Skeletal muscle satellite cell (primary cell): ENCODE measurements around the gene BBS9.

Experiments
- H3K27me3 ChIP-seq: 2 replicates; pipeline ENCODE4 v1.7.0; 2013; ENCODE audit warnings: low read length; ENCODE audit not compliant: control insufficient read depth, insufficient read depth
- H3K36me3 ChIP-seq: 2 replicates; pipeline ENCODE4 v1.7.0; 2013; ENCODE audit warnings: mild to moderate bottlenecking, control low read depth, low read length; ENCODE audit not compliant: insufficient read depth
- H3K4me1 ChIP-seq: 2 replicates; pipeline ENCODE4 v1.7.0; 2013; ENCODE audit warnings: low read length; ENCODE audit not compliant: control insufficient read depth, insufficient read depth
- H3K4me2 ChIP-seq: 2 replicates; pipeline ENCODE4 v1.7.0; 2013; ENCODE audit warnings: mild to moderate bottlenecking, low read length
- H3K4me3 ChIP-seq: 2 replicates; pipeline ENCODE4 v1.7.0; 2013; ENCODE audit warnings: low read length
- H3K9ac ChIP-seq: 2 replicates; pipeline ENCODE4 v1.7.0; 2013; ENCODE audit warnings: mild to moderate bottlenecking, low read depth, low read length, moderate library complexity
- H3K9me3 ChIP-seq: replicated peaks from 2 replicates; pipeline ENCODE4 v1.7.0; 2013; ENCODE audit warnings: mild to moderate bottlenecking, control low read depth, low read length

Gene BBS9

DNA sequence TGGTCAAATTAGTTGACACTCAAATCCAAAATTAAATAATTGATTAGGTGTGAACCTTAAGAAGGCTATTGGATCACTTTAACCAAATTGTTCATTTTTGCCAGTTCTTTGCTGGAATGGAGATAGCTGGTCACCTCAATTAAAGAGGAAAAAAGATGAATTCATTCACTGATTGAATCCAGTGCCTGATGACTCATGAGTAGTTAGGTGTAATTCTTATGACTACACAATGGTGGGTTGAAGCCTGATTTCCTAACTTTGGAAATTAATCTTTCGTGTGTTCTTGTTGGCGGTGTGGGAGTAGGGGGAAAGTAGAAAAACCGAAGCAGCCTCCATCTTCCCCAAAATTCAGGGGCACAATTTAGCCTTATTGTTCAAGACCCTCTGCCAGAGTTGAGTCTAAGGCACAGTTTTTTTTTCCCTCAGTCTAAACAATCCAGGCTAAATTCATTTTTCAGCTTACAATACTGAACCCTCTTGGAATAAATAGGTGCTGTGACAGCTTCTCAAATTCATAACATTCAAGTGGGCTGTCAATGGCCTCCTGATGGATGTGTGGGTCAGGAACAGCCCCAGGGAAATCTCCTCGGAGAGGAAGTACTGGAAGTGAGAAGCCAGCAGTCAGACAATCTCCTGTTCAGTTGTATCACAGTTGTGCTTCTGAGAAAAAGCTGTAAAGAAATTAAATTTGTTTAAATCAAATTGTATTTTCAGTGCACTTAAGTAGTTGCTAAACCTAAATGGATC is 356.6 kb downstream of the BBS9 start:
- Histone ChIP-seq H3K4me3 (no peak overlapping the region), H3K4me2 (no peak overlapping the region), H3K36me3 (no peaks in the 10 kb centered on the region), H3K27me3 (no peaks in the 10 kb centered on the region), H3K4me1 (no peaks in the 10 kb centered on the region), H3K9ac (no peak overlapping the region), H3K9me3 (no peaks in the 10 kb centered on the region)

DNA sequence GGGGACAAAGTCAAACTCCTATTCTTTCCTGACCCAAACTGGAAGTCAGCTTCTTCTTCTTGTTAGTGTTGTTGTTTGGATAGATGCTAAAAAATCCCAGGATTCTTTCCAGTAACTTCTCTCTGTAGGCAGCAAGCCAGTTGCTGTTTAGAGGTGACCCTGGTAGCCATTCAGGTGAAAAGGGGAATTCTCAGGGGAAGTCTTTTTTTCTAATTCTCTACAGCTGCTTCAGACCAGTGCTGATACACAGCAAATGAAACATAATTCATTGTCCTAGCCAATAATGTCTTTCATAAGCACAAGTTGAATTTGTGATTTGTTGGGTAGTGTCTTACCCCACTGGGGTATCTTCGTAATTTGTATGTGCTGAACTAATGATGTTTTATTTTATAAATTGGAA is 357.3 kb downstream of the BBS9 start:
- Histone ChIP-seq H3K4me2 (no peak overlapping the region), H3K4me1 (no peaks in the 10 kb centered on the region), H3K27me3 (no peaks in the 10 kb centered on the region), H3K36me3 (no peaks in the 10 kb centered on the region), H3K9ac (no peak overlapping the region), H3K9me3 (no peaks in the 10 kb centered on the region), H3K4me3 (no peak overlapping the region)

DNA sequence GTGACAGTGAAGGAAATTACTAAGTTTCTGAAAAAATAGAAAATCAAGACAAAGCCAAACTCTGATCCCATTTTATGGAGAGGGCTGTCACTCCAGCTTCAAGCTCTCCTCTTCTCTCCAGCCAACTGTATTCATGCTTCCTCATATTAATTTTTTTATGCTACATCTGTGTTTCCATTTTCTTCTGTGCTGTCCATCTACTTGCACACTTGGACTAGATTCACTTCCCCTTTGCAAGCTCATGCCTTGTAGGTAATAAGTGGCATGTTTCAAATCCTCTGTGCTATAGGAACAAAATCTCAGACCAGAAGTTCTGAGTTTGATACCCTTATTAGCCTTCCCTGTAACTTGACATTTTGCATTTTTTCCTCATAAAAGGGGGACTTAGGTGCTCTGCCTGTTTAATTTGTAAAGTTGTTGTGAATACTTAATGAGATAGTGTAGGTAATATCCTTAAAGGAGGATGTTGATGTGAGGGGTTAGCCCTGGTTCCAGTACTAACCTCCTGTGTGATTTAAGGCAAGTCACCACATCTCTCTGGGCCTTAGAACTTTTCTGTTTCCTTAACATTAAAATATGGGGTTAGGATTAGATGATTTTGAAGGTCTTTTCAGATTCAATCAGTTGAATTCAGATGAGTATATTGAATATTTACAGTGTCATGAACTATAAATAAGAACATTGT is 358.8 kb downstream of the BBS9 start:
- H3K4me3 ChIP-seq: no peak overlapping the region
- H3K4me1 ChIP-seq: no peaks in the 10 kb centered on the region
- H3K9ac ChIP-seq: no peak overlapping the region
- H3K36me3 ChIP-seq: no peaks in the 10 kb centered on the region
- no peaks in the 10 kb centered on the region for H3K27me3 ChIP-seq
- H3K4me2 ChIP-seq: no peak overlapping the region
- H3K9me3 ChIP-seq: no peaks in the 10 kb centered on the region

DNA sequence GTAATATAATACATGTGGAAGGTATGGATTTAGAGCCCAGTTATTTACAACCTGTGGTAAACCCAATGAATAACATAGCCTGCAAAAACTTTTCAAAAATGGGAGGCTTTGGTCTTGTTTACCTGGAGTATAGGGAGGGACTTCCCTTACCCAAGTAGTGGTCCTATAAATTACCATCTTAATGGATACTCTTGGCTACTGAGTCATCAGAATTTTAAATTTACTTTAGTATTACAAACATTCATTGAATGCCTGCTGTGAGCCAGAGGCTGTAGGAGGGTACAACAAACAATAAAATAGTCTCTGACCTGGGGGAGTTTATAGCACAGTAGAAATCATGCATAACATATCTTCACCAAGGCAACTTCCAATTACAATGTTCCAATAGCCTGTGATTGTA is 365.1 kb downstream of the BBS9 start:
- Histone ChIP-seq H3K4me1 (peaks cover 34% of the 10 kb centered on the region), H3K27me3 (no peaks in the 10 kb centered on the region), H3K9me3 (no peaks in the 10 kb centered on the region), H3K9ac (peak overlapping the region; percentile 49), H3K4me3 (no peak overlapping the region), H3K4me2 (peak overlapping the region; percentile 58), H3K36me3 (no peaks in the 10 kb centered on the region)

DNA sequence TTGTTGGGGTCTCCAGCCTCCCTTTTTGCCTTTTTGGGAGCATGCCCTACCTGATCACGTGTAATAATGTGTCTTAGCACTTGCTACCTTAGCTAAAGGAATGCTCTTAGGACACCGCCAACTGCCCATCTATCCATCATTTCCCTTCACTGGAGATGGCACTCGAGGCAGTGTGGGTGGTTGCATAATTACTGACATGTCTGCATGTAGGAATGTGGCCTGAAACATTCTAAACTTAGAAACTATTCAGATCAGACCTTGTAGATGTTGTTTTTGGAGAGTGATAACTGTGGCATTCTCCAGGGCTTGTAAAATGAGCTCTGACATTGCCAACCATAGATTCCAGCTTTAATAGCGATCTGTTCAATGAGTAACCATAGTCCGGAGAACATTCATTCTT is 365.8 kb downstream of the BBS9 start:
- H3K9me3 ChIP-seq: no peaks in the 10 kb centered on the region
- no peaks in the 10 kb centered on the region for H3K27me3 ChIP-seq
- peak overlapping the region; percentile 31 for H3K4me3 ChIP-seq
- H3K9ac ChIP-seq: peak overlapping the region; percentile 49
- peak overlapping the region; percentile 58 for H3K4me2 ChIP-seq
- no peaks in the 10 kb centered on the region for H3K36me3 ChIP-seq
- peaks cover 35% of the 10 kb centered on the region for H3K4me1 ChIP-seq

DNA sequence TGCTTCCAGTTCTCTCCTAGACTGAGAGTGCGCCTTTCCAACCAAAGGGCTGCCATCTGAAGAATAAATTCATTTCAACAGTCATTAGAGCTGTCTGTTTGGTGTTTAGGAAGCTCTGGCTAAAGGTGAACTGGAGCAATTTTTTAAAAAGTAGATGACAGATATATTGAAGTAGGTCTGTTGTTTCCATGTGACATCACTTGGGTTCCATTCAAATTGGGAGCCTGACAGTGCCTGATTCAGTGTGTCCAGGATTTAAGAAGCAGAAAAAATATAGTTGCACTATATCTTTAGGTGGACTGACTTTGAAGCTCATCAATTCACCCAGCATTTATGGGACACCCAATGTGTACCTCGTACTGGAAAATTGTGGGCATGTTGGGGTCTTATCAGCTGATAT is 367.7 kb downstream of the BBS9 start:
- Histone ChIP-seq H3K4me1 (peaks cover 43% of the 10 kb centered on the region), H3K27me3 (no peaks in the 10 kb centered on the region), H3K36me3 (no peaks in the 10 kb centered on the region), H3K9me3 (no peaks in the 10 kb centered on the region), H3K4me2 (no peak overlapping the region), H3K4me3 (no peak overlapping the region), H3K9ac (no peak overlapping the region)

DNA sequence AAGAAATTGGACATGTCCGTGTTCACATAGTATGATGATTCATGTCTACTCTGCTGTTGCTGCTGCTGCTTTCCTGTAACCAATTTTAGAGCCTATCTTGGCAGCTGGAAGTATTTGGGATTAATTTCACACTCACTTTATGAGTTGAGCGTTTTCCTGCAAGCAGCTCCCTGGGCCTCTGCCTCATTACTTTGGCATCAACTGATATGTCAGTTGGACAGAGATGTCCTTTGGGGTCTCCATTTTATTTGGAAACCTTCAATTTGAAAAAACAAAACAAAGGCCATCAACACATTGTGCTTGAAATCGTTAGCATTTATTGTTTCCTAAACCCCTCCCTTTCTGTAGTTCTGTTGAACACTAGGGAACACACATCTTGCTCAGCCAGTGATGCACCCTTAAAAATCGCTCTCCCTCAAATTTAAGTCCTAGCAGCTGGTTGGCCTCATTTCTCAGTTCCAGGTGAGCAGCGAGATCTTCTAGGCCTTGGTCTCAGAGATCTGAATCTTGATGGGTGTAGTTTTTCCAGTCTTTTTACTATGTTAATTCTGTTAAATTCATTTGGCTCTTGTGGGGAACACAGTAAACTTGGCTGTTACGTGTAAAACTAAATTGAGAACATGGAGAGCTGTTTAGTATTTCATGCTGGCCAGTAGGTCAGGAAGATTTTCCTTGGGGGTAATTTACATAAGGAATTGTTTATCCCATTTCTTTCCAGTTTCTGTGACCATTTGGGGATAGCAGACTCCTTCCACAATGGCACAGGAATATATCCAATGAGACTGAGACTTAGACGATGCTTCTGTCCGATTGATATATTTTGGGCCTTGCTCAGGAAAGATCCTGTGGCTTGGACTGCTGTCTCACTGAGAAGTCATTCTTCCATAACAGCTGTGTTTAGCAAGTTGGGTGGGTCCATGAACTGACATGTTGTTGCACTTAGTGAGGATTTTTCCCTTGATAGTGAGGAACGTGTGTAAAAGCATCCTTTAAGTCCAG is 371.6 kb downstream of the BBS9 start:
- no peak overlapping the region for H3K4me2 ChIP-seq
- H3K9ac ChIP-seq: no peak overlapping the region
- peaks cover 22% of the 10 kb centered on the region for H3K4me1 ChIP-seq
- H3K4me3 ChIP-seq: no peak overlapping the region
- H3K9me3 ChIP-seq: no peaks in the 10 kb centered on the region
- H3K36me3 ChIP-seq: no peaks in the 10 kb centered on the region
- no peaks in the 10 kb centered on the region for H3K27me3 ChIP-seq

DNA sequence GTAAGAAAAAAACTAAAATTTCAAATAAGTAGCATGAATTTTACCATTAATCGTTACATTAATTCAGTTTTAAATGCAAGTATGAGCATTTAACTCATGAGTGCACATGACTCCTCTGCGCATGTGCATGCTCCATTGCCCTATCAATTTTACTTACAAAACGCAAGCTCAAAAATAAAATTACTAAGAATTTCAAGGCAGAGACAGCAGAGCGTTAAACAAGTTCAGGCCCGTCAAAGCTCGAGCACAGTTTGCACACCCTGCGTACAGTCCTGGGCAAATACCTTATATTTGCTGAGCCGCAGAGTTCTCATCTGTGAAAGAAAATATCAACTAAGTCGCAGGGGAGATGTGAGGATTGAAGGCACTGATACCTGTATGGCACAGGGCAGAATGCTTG is 373.6 kb downstream of the BBS9 start:
- H3K9me3 ChIP-seq: no peaks in the 10 kb centered on the region
- no peaks in the 10 kb centered on the region for H3K36me3 ChIP-seq
- H3K4me3 ChIP-seq: no peak overlapping the region
- H3K4me1 ChIP-seq: peaks cover 9% of the 10 kb centered on the region
- H3K9ac ChIP-seq: no peak overlapping the region
- H3K27me3 ChIP-seq: no peaks in the 10 kb centered on the region
- no peak overlapping the region for H3K4me2 ChIP-seq

DNA sequence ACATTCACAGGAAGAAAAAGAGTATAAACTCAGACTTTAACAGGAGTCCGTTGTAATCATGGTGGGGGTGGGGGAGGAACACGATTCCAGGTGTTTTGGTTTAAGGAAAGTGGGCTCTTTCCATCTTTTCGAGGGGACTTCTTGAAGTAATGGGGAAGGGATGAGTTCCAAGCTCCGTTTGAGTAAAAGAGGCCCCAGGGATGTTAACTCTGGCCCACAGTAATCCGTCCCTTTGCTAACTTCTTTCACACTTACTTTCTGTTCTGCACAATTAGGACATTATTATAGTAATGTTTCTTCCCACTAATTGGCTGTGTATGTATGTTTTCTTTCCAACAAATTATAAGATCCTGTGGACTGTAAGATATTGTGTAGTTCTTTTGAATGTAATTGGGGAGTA is 374.4 kb downstream of the BBS9 start:
- Histone ChIP-seq H3K4me3 (no peak overlapping the region), H3K4me1 (peaks cover 9% of the 10 kb centered on the region), H3K36me3 (no peaks in the 10 kb centered on the region), H3K4me2 (no peak overlapping the region), H3K9ac (no peak overlapping the region), H3K9me3 (no peaks in the 10 kb centered on the region), H3K27me3 (no peaks in the 10 kb centered on the region)

DNA sequence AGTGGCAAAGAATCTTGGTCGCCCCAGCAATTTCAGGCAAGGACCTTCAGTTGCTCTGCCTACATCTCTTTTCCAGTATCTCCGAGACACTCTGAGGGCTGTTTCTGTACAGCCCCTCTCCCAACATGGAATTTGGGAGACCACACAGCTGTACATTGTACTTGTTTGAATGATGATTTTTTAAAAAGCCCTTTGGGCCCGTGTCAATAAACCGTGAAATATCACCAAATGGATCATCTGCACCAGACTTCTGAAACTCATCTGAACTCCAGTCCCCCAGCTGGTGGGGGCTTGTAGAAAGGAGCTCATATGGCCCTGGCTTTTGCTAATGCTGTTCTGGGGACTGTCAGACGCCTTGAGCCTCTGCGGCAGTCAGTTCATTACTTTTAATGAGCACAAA is 374.9 kb downstream of the BBS9 start:
- Histone ChIP-seq H3K36me3 (no peaks in the 10 kb centered on the region), H3K9ac (no peak overlapping the region), H3K4me1 (peaks cover 9% of the 10 kb centered on the region), H3K4me2 (no peak overlapping the region), H3K4me3 (no peak overlapping the region), H3K27me3 (no peaks in the 10 kb centered on the region), H3K9me3 (no peaks in the 10 kb centered on the region)

DNA sequence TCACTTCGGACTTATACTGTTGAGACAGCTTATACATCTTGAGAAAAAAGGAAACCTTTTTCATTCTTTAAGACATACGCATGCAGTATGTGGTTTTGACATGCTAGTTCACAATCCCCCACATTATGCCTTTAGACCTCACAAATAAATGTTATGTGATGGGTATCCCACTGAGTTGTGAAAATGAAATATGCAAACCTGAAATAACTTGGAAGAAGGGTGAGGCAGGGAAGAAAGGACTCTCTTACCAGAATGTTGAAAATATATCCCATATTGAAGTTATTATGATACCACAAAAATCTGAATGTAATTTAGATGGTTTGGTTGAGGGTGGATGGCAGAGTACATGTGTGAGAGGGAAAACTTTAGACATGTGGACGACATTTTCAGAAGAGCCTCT is 379.8 kb downstream of the BBS9 start:
- Histone ChIP-seq H3K4me2 (no peak overlapping the region), H3K9ac (no peak overlapping the region), H3K4me1 (no peaks in the 10 kb centered on the region), H3K9me3 (no peaks in the 10 kb centered on the region), H3K27me3 (no peaks in the 10 kb centered on the region), H3K36me3 (no peaks in the 10 kb centered on the region), H3K4me3 (no peak overlapping the region)
